ENCODE data around the gene SLC6A16. TPM values are rescaled to one million over a fixed set of nuclear protein-coding genes. Genes with fewer than 3 reads are reported as not detected.

Gene SLC6A16
- total and polyA plus RNA-seq, 2 of the 8 experiments (the other 6 are each of a cell fraction or from before 2014, with no cell fraction given), result 1.1 to 1.5 TPM

- no peak for TF ChIP-seq YY1 (IDR thresholded peaks at IDR 0.05; ENCODE audit: low read depth, low read length)
- 92% methylated on average over 11 of the region's 11 CpGs; no CpG with 5 or more reads in 1 of the 2 experiments for WGBS, 2 experiments (ENCODE audit: extremely low coverage in 1 of 2, insufficient coverage in 1 of 2, insufficient read length in 1 of 2, insufficient replicate concordance in 2 of 2, low coverage in 1 of 2, low lambda C conversion rate in 2 of 2, missing lambda C conversion rate in 1 of 2)
- Histone ChIP-seq H3K56ac (replicated peaks; ENCODE audit: insufficient read length, low read depth, low read length) (no peak overlapping the region), H3K9ac (replicated peaks in 1 of 4; ENCODE audit: extremely low read depth in 1 of 4, low read depth in 3 of 4, low read length in 3 of 4) (no peak overlapping the region; a peak in 1 of 7 replicates), H2BK20ac (ENCODE audit: low read length) (no peak overlapping the region), H3K79me2 (ENCODE audit: control insufficient read depth in 1 of 2, insufficient read depth in 2 of 2, low read length in 2 of 2) (no peaks in the 10 kb centered on the region), H3K23ac (ENCODE audit: insufficient read length) (no peak overlapping the region), H3K4me3 (ENCODE audit: extremely low read depth in 1 of 4, insufficient read depth in 2 of 4, low read depth in 3 of 4, low read length in 4 of 4) (no peak overlapping the region), H3K36me3 (ENCODE audit: control insufficient read depth in 2 of 4, insufficient read depth in 4 of 4, low read length in 3 of 4) (peaks cover 37 to 52% (median 41%) of the 10 kb centered on the region in 4 experiments), H2BK120ac (replicated peaks; ENCODE audit: low read depth, low read length) (no peak overlapping the region), H2BK5ac (ENCODE audit: low read depth, low read length) (no peak overlapping the region), H3K79me1 (ENCODE audit: low read depth, low read length) (no peaks in the 10 kb centered on the region), H4K91ac (replicated peaks; ENCODE audit: insufficient read length, low read length) (no peak overlapping the region), H4K8ac (ENCODE audit: extremely low read depth, insufficient read depth, low read length) (no peak overlapping the region), H3K14ac (ENCODE audit: insufficient read length) (no peak overlapping the region), H3K4me2 (ENCODE audit: insufficient read depth in 1 of 2, low read depth in 2 of 2, low read length in 2 of 2) (peak overlapping the region in 1 of 2 experiments; percentile 88; a peak in 1 of 4 replicates), H2BK15ac (ENCODE audit: low read length) (no peak overlapping the region), H4K20me1 (replicated peaks in 1 of 2; ENCODE audit: control insufficient read depth in 1 of 2, insufficient read depth in 2 of 2, low read length in 2 of 2) (peaks cover 9 to 27% of the 10 kb centered on the region in 2 experiments), H3K4me1 (replicated peaks in 1 of 4; ENCODE audit: control insufficient read depth in 3 of 4, insufficient read depth in 4 of 4, low read length in 3 of 4) (peaks cover 0 to 17% (median 9%) of the 10 kb centered on the region in 4 experiments; a peak in 6 of 7 replicates), H4K5ac (ENCODE audit: insufficient read length, low read depth, low read length) (no peak overlapping the region), H3K27ac (ENCODE audit: low read depth, low read length) (no peak overlapping the region), H3K23me2 (ENCODE audit: low read depth, low read length) (peaks cover 13% of the 10 kb centered on the region), H3K9me3 (ENCODE audit: insufficient read depth in 2 of 2, low read depth in 1 of 2, low read length in 1 of 2) (no peaks in the 10 kb centered on the region), H2BK12ac (ENCODE audit: low read depth, low read length) (no peak overlapping the region), H3K27me3 (replicated peaks in 1 of 4; ENCODE audit: control insufficient read depth in 3 of 4, extremely low read depth in 1 of 4, insufficient read depth in 3 of 4, low read length in 3 of 4) (peaks cover 0 to 10% (median 3%) of the 10 kb centered on the region in 4 experiments; a peak in 4 of 7 replicates), H2AFZ (ENCODE audit: low read length) (no peak overlapping the region), H3K4ac (replicated peaks; ENCODE audit: insufficient read length, low read depth, low read length) (no peak overlapping the region), H3K18ac (ENCODE audit: extremely low read depth, low read length) (no peak overlapping the region), H2AK5ac (ENCODE audit: low read depth, low read length) (no peak overlapping the region)
- CTCF ChIA-PET (ENCODE audit: partially characterized antibody), result interaction anchor here (0.7 to 2.1 kb wide), 6 partner anchors 9 to 230 kb away, joined by 3 to 5 read pairs (median 3); no protein-coding TSS in a partner anchor
- POLR2A ChIA-PET (ENCODE audit: partially characterized antibody), result interaction anchor here (0.6 to 6.9 kb wide), 8 partner anchors 8 to 334 kb away, joined by 3 to 63 read pairs (median 21); partner anchors contain the start of genes DKKL1, PIH1D1, SLC6A16 and TEAD2
- FAIRE-seq (no peak), DNase-seq (ENCODE audit: low read depth in 1 of 2, low spot score in 2 of 2) (no peak)
These were observed 16.1 kb upstream of the SLC6A16 start for GRCh38 chr19:49340865-49341718.

Data from H1 (cell line).